SK-N-SH (cell line): ENCODE data around the gene ASB7. TPM values are rescaled to one million over a fixed set of nuclear protein-coding genes. Genes with fewer than 3 reads are reported as not detected.

Experiments
- CTCF ChIA-PET: fragments of 300-600, 350-600 bp; formaldehyde crosslinking; extraction: SDS; loops from one replicate; lab custom pipeline; 2021; lab: Yijun Ruan, JAX
- POLR2A ChIA-PET: fragments of 350-600 bp; sonication (Branson Sonifier 250); formaldehyde crosslinking; extraction: SDS; loops from one replicate; lab custom pipeline; 2020; ENCODE audit warnings: antibody characterized with exemption, inconsistent platforms; lab: Yijun Ruan, JAX
- DNase-seq: peaks from one replicate; pipeline ENCODE4 v3.0.0; 2012
- H2AFZ ChIP-seq: fragments of 200-600 bp; sonication (generic); 2 replicates; pipeline ENCODE4 v1.8.1; 2016; ENCODE audit warnings: antibody characterized with exemption, mild to moderate bottlenecking, low read depth
- H3F3A ChIP-seq: fragments of 200-600 bp; sonication (generic); replicated peaks from 2 replicates; pipeline ENCODE3; 2016; ENCODE audit warnings: antibody characterized with exemption, mild to moderate bottlenecking; ENCODE audit not compliant: insufficient read depth
- H3K27ac ChIP-seq, 2 experiments: fragments of 200-500 bp in 1 of 2; fragments of 200-600 bp in 1 of 2; sonication (Bioruptor generic) in 1 of 2; sonication (generic), shearing (Covaris generic) in 1 of 2; 2 replicates each; pipeline versions ENCODE4 v1.5.1 to v1.6.1; 2014 to 2016; ENCODE audit warnings: low read depth in 2 of 2, inconsistent platforms in 1 of 2, low read length in 1 of 2, mild to moderate bottlenecking in 1 of 2, mixed read lengths in 1 of 2
- H3K27me3 ChIP-seq: fragments of 200-600 bp; sonication (generic), shearing (Covaris generic); 2 replicates; pipeline ENCODE4 v1.6.1; 2016; ENCODE audit warnings: mixed run types; ENCODE audit not compliant: insufficient read depth
- H3K36me3 ChIP-seq, 2 experiments: fragments of 200-500 bp in 1 of 2; fragments of 200-600 bp in 1 of 2; sonication (Bioruptor generic) in 1 of 2; sonication (generic) in 1 of 2; replicated peaks in 1 of 2; 2 replicates each; pipeline versions ENCODE3 to v1.5.1; 2014 to 2016; ENCODE audit warnings: low read length in 1 of 2, mild to moderate bottlenecking in 1 of 2; ENCODE audit not compliant: insufficient read depth in 2 of 2, control insufficient read depth in 1 of 2
- H3K4me1 ChIP-seq, 2 experiments: fragments of 200-500 bp in 1 of 2; fragments of 200-600 bp in 1 of 2; sonication (Bioruptor generic) in 1 of 2; sonication (generic), shearing (Covaris generic) in 1 of 2; 2 replicates each; pipeline versions ENCODE4 v1.5.1 to v1.6.1; 2014 to 2016; ENCODE audit warnings: low read depth in 1 of 2, low read length in 1 of 2, mixed run types in 1 of 2; ENCODE audit not compliant: insufficient read depth in 2 of 2, control insufficient read depth in 1 of 2
- H3K4me2 ChIP-seq: fragments of 200-600 bp; sonication (generic), shearing (Covaris generic); 2 replicates; pipeline ENCODE4 v1.6.1; 2017; ENCODE audit warnings: mixed run types
- H3K4me3 ChIP-seq, 2 experiments: fragments of 200-500 bp in 1 of 2; fragments of 200-600 bp in 1 of 2; sonication (Bioruptor generic) in 1 of 2; sonication (generic), shearing (Covaris generic) in 1 of 2; 2 replicates each; pipeline versions ENCODE4 v1.5.1 to v1.8.1; 2014 to 2016; ENCODE audit warnings: low read depth in 2 of 2, inconsistent platforms in 1 of 2, low read length in 1 of 2, mild to moderate bottlenecking in 1 of 2, mixed read lengths in 1 of 2, moderate library complexity in 1 of 2
- H3K79me2 ChIP-seq: fragments of 200-600 bp; sonication (generic); 2 replicates; pipeline ENCODE4 v1.8.1; 2017; ENCODE audit warnings: mild to moderate bottlenecking; ENCODE audit not compliant: insufficient read depth
- H3K9ac ChIP-seq: fragments of 200-600 bp; sonication (generic); 2 replicates; pipeline ENCODE4 v1.6.1; 2017; ENCODE audit warnings: mixed run types
- H3K9me2 ChIP-seq: fragments of 200-600 bp; sonication (generic); 2 replicates; pipeline ENCODE4 v1.6.1; 2017; ENCODE audit warnings: mixed run types
- H3K9me3 ChIP-seq: fragments of 200-600 bp; sonication (generic); 2 replicates; pipeline ENCODE4 v1.6.1; 2017; ENCODE audit warnings: mixed run types, mild to moderate bottlenecking, moderate library complexity
- H4K20me1 ChIP-seq: fragments of 200-600 bp; sonication (generic); 2 replicates; pipeline ENCODE4 v1.6.1; 2017; ENCODE audit warnings: mild to moderate bottlenecking, mixed run types; ENCODE audit not compliant: insufficient read depth
- CHD2 ChIP-seq: fragments of 150-350 bp; IDR thresholded peaks from 2 replicates; pipeline ENCODE4 v1.6.1; 2018; ENCODE audit warnings: low read length; ENCODE audit not compliant: partially characterized antibody
- ELF1 ChIP-seq: IDR thresholded peaks from 2 replicates; pipeline ENCODE4 v1.4.0; 2012
- FOSL2 ChIP-seq: IDR thresholded peaks from 2 replicates; pipeline ENCODE4 v1.4.0; 2012; ENCODE audit warnings: low read depth, mild to moderate bottlenecking, moderate library complexity, borderline replicate concordance
- FOXJ3 ChIP-seq: sonication (generic); formaldehyde crosslinking; IDR thresholded peaks from 2 replicates; pipeline ENCODE4 v1.5.1; 2020; ENCODE audit warnings: mild to moderate bottlenecking, missing genetic modification reagents
- FOXM1 ChIP-seq: IDR thresholded peaks from 2 replicates; pipeline ENCODE4 v1.4.0; 2012; ENCODE audit warnings: low read depth, mild to moderate bottlenecking
- GATA2 ChIP-seq: sonication (generic); formaldehyde crosslinking; IDR thresholded peaks from 2 replicates; pipeline ENCODE4 v1.5.0; 2020; ENCODE audit warnings: mild to moderate bottlenecking, missing genetic modification reagents
- JUND ChIP-seq: IDR thresholded peaks from 2 replicates; pipeline ENCODE4 v1.4.0; 2012
- NRF1 ChIP-seq: IDR thresholded peaks from 2 replicates; pipeline ENCODE4 v1.6.1; 2012; ENCODE audit warnings: low read depth, mild to moderate bottlenecking, low read length
- RAD21 ChIP-seq: IDR thresholded peaks from 2 replicates; pipeline ENCODE4 v1.6.1; 2012; ENCODE audit warnings: mild to moderate bottlenecking, low read length
- RCOR1 ChIP-seq: fragments of 150-350 bp; IDR thresholded peaks from 2 replicates; pipeline ENCODE4 v1.6.1; 2017; ENCODE audit warnings: antibody characterized with exemption, low read length
- RFX5 ChIP-seq: IDR thresholded peaks from 2 replicates; pipeline ENCODE4 v1.6.1; 2012; ENCODE audit warnings: mild to moderate bottlenecking, improper control_type of control experiment, low read length
- SIN3A ChIP-seq: IDR thresholded peaks from 2 replicates; pipeline ENCODE4 v1.6.1; 2012; ENCODE audit warnings: low read depth, mild to moderate bottlenecking, low read length, moderate library complexity, borderline replicate concordance
- SMC3 ChIP-seq: IDR thresholded peaks from 2 replicates; pipeline ENCODE4 v1.6.1; 2012; ENCODE audit warnings: low read depth, low read length, improper control_type of control experiment
- TAF1 ChIP-seq: IDR thresholded peaks from 2 replicates; pipeline ENCODE4 v1.6.1; 2012; ENCODE audit warnings: low read depth, mild to moderate bottlenecking, low read length, moderate library complexity, borderline replicate concordance
- TCF12 ChIP-seq: IDR thresholded peaks from 2 replicates; pipeline ENCODE4 v1.4.0; 2012
- TEAD4 ChIP-seq: IDR thresholded peaks from 2 replicates; pipeline ENCODE4 v1.4.0; 2012; ENCODE audit warnings: mild to moderate bottlenecking, borderline replicate concordance; ENCODE audit not compliant: insufficient read depth
- YY1 ChIP-seq: IDR thresholded peaks from 2 replicates; pipeline ENCODE4 v1.4.0; 2012; ENCODE audit warnings: low read depth, mild to moderate bottlenecking
- WGBS: methylation state at CpG from one replicate; pipeline ENCODE4 v1.1.6; 2017; ENCODE audit warnings: low lambda C conversion rate; 5-methylcytosine and 5-hydroxymethylcytosine counted together
- polyA plus RNA-seq, 3 experiments: library from polyadenylated mRNA; depleted of rRNA; stranded (reverse); fragments of >200 nt; gene quantifications; 2 replicates each; pipeline ENCODE4 v1.2.3, GENCODE V29; 2012
- TF ChIP-seq, protein P1 (sequence below): fragments of 200-600 bp; sonication (generic); IDR thresholded peaks from 2 replicates; pipeline ENCODE4 v1.6.1; 2017; ENCODE audit warnings: antibody characterized with exemption, mild to moderate bottlenecking, moderate library complexity
- TF ChIP-seq, protein P2 (sequence below): IDR thresholded peaks from 2 replicates; pipeline ENCODE4 v1.4.0; 2012; ENCODE audit warnings: low read depth, borderline replicate concordance

The ASB7 gene
- polyA plus RNA-seq, 1 of the 3 experiments (the other 2 are of a cell fraction), result 6.1 TPM

DNA sequence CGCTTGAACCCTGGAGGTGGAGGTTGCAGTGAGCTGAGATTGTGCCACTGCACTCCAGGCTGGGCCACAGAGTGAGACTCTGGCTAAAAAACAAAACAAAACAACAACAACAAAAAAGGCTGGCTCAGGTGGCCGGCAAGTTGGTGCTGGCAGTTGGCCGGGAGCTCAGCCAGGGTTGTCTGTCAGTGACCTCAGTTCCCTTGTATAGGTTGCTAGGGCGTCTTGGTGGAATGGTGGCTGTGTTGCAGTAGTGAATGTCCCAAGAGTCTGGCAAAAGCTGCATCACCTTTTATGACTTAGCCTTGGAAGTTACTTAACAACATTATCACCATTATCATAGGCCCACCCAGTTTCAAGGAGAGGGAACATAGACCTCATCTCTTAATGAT is 40.6 kb downstream of the ASB7 start:
- DNase-seq, result no peak
- Histone ChIP-seq H3K4me3 (no peak overlapping the region), H3K36me3 (peaks cover 0 to 4% of the 10 kb centered on the region in 2 experiments), H3K4me1 (peaks cover 0 to 2% of the 10 kb centered on the region in 2 experiments; a peak in 1 of 4 replicates), H3K27ac (no peak overlapping the region), H2AFZ (no peak overlapping the region), H3K9ac (no peak overlapping the region), H3K9me2 (no peaks in the 10 kb centered on the region), H3K79me2 (peaks cover 55% of the 10 kb centered on the region), H3K9me3 (no peaks in the 10 kb centered on the region), H3F3A (no peaks in the 10 kb centered on the region), H4K20me1 (0 out of 2 replicates have a peak, but pooled peaks cover 3% of the 10 kb centered on the region), H3K27me3 (no peaks in the 10 kb centered on the region), H3K4me2 (no peak overlapping the region)
- ChIA-PET POLR2A (no interaction called here), CTCF (interaction anchor here (5.7 kb wide), 1 partner anchor 365 kb away, joined by 30 read pairs; no protein-coding TSS in a partner anchor)
- TF ChIP-seq, protein P1, sequence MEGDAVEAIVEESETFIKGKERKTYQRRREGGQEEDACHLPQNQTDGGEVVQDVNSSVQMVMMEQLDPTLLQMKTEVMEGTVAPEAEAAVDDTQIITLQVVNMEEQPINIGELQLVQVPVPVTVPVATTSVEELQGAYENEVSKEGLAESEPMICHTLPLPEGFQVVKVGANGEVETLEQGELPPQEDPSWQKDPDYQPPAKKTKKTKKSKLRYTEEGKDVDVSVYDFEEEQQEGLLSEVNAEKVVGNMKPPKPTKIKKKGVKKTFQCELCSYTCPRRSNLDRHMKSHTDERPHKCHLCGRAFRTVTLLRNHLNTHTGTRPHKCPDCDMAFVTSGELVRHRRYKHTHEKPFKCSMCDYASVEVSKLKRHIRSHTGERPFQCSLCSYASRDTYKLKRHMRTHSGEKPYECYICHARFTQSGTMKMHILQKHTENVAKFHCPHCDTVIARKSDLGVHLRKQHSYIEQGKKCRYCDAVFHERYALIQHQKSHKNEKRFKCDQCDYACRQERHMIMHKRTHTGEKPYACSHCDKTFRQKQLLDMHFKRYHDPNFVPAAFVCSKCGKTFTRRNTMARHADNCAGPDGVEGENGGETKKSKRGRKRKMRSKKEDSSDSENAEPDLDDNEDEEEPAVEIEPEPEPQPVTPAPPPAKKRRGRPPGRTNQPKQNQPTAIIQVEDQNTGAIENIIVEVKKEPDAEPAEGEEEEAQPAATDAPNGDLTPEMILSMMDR, result no peak
- no peak for TF ChIP-seq TAF1
- TF ChIP-seq SMC3, result no peak
- no peak for TF ChIP-seq GATA2 (CRISPR knock-in tag)
- TF ChIP-seq RCOR1, result no peak
- no peak for TF ChIP-seq JUND
- TF ChIP-seq TEAD4, result no peak
- no peak for TF ChIP-seq SIN3A
- TF ChIP-seq FOSL2, result no peak
- no peak for TF ChIP-seq YY1
- TF ChIP-seq FOXJ3, result no peak
- TF ChIP-seq NRF1, result no peak
- no peak for TF ChIP-seq TCF12
- TF ChIP-seq, protein P2, sequence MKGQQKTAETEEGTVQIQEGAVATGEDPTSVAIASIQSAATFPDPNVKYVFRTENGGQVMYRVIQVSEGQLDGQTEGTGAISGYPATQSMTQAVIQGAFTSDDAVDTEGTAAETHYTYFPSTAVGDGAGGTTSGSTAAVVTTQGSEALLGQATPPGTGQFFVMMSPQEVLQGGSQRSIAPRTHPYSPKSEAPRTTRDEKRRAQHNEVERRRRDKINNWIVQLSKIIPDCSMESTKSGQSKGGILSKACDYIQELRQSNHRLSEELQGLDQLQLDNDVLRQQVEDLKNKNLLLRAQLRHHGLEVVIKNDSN, result no peak
- TF ChIP-seq CHD2, result no peak
- TF ChIP-seq RAD21, result no peak
- TF ChIP-seq RFX5, result no peak
- TF ChIP-seq FOXM1, result no peak
- WGBS, result 100% methylated on average over 3 of the region's 4 CpGs

DNA sequence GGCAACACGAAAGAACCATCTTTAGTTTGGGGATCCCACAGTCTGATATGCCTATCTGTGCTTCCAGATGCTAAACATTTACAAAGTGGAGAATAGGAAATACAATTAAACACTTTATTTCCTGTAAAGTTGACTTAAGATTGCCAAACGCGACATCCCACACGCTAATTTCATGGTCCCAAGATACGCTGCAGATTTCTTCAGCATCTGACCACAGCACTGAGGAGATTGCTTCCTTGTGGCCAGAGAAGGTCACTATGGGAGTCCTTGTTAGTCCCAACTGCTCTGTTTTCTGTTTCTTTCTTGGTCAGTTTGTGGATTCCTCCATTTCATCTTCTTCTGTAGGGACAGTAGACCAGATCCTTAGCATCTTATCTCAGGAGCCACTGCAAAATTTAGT is 43.3 kb downstream of the ASB7 start:
- Histone ChIP-seq H3K27ac (no peak overlapping the region), H4K20me1 (0 out of 2 replicates have a peak, but pooled peaks cover 3% of the 10 kb centered on the region), H3F3A (no peaks in the 10 kb centered on the region), H3K79me2 (peaks cover 34% of the 10 kb centered on the region; the same call in 1 of the 2 replicates), H3K27me3 (no peaks in the 10 kb centered on the region), H3K9me2 (no peaks in the 10 kb centered on the region), H3K9me3 (no peaks in the 10 kb centered on the region), H2AFZ (no peak overlapping the region), H3K4me1 (peaks cover 0 to 2% of the 10 kb centered on the region in 2 experiments; a peak in 1 of 4 replicates), H3K36me3 (peaks cover 4 to 11% of the 10 kb centered on the region in 2 experiments), H3K4me3 (no peak overlapping the region), H3K9ac (no peak overlapping the region), H3K4me2 (no peak overlapping the region)
- no peak for DNase-seq
- ChIA-PET CTCF (interaction anchor here (2.5 kb wide), 1 partner anchor 362 kb away, joined by 17 read pairs; no protein-coding TSS in a partner anchor), POLR2A (no interaction called here)
- TF ChIP-seq TCF12, result no peak
- TF ChIP-seq ELF1, result no peak
- TF ChIP-seq NRF1, result no peak
- 96% methylated on average over 5 of the region's 5 CpGs for WGBS
